ENCODE measurements around the gene WWC1.

WWC1 gene

GRCh38 chr5:168291342-168291963 is at the start of gene WWC1:
Gene WWC1, plus strand, starts transcription at chr5:168291645. Its CDS starts 508 bp downstream, at chr5:168292153.
- Mint-ChIP-seq H3K9me3 (peaks cover 2% of the 10 kb centered on the region), H3K27me3 (ENCODE audit: low read depth) (peaks cover 60% of the 10 kb centered on the region), H3K4me1 (peaks cover 31% of the 10 kb centered on the region), H3K27ac (peak within 1 kb of the TSS in 2 of 3 experiments; percentile 69 to 82), H3K4me3 (peak within 1 kb of the TSS; percentile 84 to 95 (median 91)), H3K36me3 (ENCODE audit: low read depth) (no peaks in the 10 kb centered on the region)
- TF ChIP-seq CTCF (IDR thresholded peaks at IDR 0.05; ENCODE audit: unreplicated experiment in 3 of 3), result peak; percentile 38 to 50 (median 41)

- Mint-ChIP-seq H3K9me3 (no peaks in the 10 kb centered on the region), H3K36me3 (ENCODE audit: low read depth) (peaks cover 12% of the 10 kb centered on the region), H3K27ac (no peak overlapping the region), H3K27me3 (ENCODE audit: low read depth) (peaks cover 8% of the 10 kb centered on the region), H3K4me3 (no peak overlapping the region), H3K4me1 (no peaks in the 10 kb centered on the region)
- no peak for TF ChIP-seq CTCF (IDR thresholded peaks at IDR 0.05; ENCODE audit: unreplicated experiment in 3 of 3)
Measured at GRCh38 chr5:168244838-168245559, 46.4 kb upstream of the WWC1 start.

- Mint-ChIP-seq H3K36me3 (ENCODE audit: low read depth) (peaks cover 12% of the 10 kb centered on the region), H3K27ac (no peak overlapping the region), H3K4me1 (no peaks in the 10 kb centered on the region), H3K27me3 (ENCODE audit: low read depth) (peaks cover 4% of the 10 kb centered on the region), H3K9me3 (no peaks in the 10 kb centered on the region), H3K4me3 (no peak overlapping the region)
- TF ChIP-seq CTCF (IDR thresholded peaks at IDR 0.05; ENCODE audit: unreplicated experiment in 3 of 3), result no peak
Measured at GRCh38 chr5:168249923-168250322, 41.5 kb upstream of the WWC1 start.

GRCh38 chr5:168251259-168251658 is 40.2 kb upstream of the WWC1 start:
- peaks cover 12% of the 10 kb centered on the region for H3K36me3 Mint-ChIP-seq (ENCODE audit: low read depth)
- H3K9me3 Mint-ChIP-seq, result no peaks in the 10 kb centered on the region
- H3K4me3 Mint-ChIP-seq, result no peak overlapping the region
- no peaks in the 10 kb centered on the region for H3K4me1 Mint-ChIP-seq
- peaks cover 4% of the 10 kb centered on the region for H3K27me3 Mint-ChIP-seq (ENCODE audit: low read depth)
- H3K27ac Mint-ChIP-seq, result no peak overlapping the region
- no peak for TF ChIP-seq CTCF (IDR thresholded peaks at IDR 0.05; ENCODE audit: unreplicated experiment in 3 of 3)

- Mint-ChIP-seq H3K4me3 (no peak overlapping the region), H3K9me3 (no peaks in the 10 kb centered on the region), H3K36me3 (ENCODE audit: low read depth) (no peaks in the 10 kb centered on the region), H3K27me3 (ENCODE audit: low read depth) (peaks cover 12% of the 10 kb centered on the region), H3K27ac (no peak overlapping the region), H3K4me1 (no peaks in the 10 kb centered on the region)
- TF ChIP-seq CTCF (IDR thresholded peaks at IDR 0.05; ENCODE audit: unreplicated experiment in 3 of 3), result no peak
Measured at GRCh38 chr5:168254013-168254693, 37.3 kb upstream of the WWC1 start.
